OCI-LY3 (cell line): ENCODE data around the gene WNT9A.

Experiments
- EZH2phosphoT487 ChIP-seq: fragments of 200-600 bp; shearing (Covaris generic); IDR thresholded peaks from 2 replicates; pipeline ENCODE4 v1.6.1; 2018; ENCODE audit warnings: antibody characterized with exemption, mixed run types, low read depth
- TF ChIP-seq, protein P1 (sequence below): fragments of 200-600, 300-600 bp; sonication (generic); IDR thresholded peaks from 2 replicates; pipeline ENCODE4 v1.5.1; 2014; ENCODE audit warnings: antibody characterized with exemption, low read length, low read depth

DNA sequence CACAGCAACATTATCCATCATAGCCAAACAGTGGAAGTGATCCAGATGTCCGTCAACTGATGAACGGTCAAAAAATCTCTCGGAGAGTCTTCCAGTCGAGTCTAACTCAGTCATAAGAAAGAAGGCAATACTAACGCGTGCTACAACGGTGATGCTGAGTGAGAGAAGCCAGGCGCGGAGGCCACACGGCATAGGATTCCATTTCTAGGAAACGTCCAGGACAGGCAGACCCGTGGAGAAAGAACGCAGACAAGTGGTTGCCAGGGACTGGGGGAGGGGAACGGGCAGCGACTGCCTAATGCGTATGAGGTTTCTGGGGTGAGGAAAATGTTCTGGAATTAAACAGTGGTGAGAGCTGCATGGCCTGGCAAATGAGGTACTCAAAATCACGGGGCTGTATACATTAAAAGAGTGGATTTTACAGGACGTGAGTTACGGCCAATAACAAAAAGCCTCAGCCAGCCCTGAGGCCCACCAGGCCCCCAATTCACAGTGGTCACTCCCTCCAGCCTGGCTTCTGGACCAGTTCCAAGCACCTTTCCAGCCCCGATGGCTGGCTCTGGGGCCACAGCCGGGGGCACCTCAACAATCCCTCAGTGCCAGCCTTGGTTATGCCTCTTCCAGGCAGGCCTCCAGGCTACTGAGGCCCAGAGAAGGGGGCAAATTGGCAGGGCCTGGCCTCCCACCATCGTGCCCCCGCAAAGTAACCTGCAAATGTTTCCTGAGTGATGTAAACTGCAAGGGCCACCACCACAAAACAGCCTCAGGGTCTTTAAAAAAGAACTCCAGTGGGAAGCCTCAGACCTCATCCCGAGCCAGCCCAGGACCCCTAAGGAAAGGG is 3.4 kb downstream of the WNT9A start:
- TF ChIP-seq, protein P1, sequence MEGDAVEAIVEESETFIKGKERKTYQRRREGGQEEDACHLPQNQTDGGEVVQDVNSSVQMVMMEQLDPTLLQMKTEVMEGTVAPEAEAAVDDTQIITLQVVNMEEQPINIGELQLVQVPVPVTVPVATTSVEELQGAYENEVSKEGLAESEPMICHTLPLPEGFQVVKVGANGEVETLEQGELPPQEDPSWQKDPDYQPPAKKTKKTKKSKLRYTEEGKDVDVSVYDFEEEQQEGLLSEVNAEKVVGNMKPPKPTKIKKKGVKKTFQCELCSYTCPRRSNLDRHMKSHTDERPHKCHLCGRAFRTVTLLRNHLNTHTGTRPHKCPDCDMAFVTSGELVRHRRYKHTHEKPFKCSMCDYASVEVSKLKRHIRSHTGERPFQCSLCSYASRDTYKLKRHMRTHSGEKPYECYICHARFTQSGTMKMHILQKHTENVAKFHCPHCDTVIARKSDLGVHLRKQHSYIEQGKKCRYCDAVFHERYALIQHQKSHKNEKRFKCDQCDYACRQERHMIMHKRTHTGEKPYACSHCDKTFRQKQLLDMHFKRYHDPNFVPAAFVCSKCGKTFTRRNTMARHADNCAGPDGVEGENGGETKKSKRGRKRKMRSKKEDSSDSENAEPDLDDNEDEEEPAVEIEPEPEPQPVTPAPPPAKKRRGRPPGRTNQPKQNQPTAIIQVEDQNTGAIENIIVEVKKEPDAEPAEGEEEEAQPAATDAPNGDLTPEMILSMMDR = no peak
- no peak for TF ChIP-seq EZH2phosphoT487
